CD8-positive, alpha-beta memory T cell (primary cell): ENCODE measurements around the gene DTNBP1. TPM values are rescaled to one million over a fixed set of nuclear protein-coding genes. Genes with fewer than 3 reads are reported as not detected.

Experiments used
- CTCF ChIA-PET: fragments of 350-600 bp; sonication (Branson Sonifier 250); formaldehyde crosslinking; loops from one replicate; lab custom pipeline; 2021; ENCODE audit warnings: antibody characterized with exemption; lab: Charles Lee
- POLR2A ChIA-PET: fragments of 350-600 bp; sonication (Branson Sonifier 250); formaldehyde crosslinking; loops from one replicate; lab custom pipeline; 2021; ENCODE audit warnings: antibody characterized with exemption; lab: Charles Lee
- DNase-seq, 5 donors: peaks; one replicate each; pipeline versions ENCODE4 v3.0.0 to v3.0.0-alpha.2; 2020 to 2022; ENCODE audit warnings: mixed read lengths in 1 of 5
- H3K27ac ChIP-seq: one replicate; pipeline ENCODE4 v1.7.0; 2013; ENCODE audit warnings: low read depth, mild to moderate bottlenecking, low read length, moderate library complexity
- H3K27me3 ChIP-seq: 2 replicates; pipeline ENCODE4 v1.7.0; 2013; ENCODE audit warnings: low read length, mild to moderate bottlenecking; ENCODE audit not compliant: insufficient read depth, poor library complexity, severe bottlenecking
- H3K36me3 ChIP-seq: 2 replicates; pipeline ENCODE4 v1.7.0; 2013; ENCODE audit warnings: mild to moderate bottlenecking, low read length, moderate library complexity; ENCODE audit not compliant: insufficient read depth
- H3K4me1 ChIP-seq: 2 replicates; pipeline ENCODE4 v1.7.0; 2013; ENCODE audit warnings: mild to moderate bottlenecking, low read length, moderate library complexity; ENCODE audit not compliant: insufficient read depth
- H3K4me3 ChIP-seq: 2 replicates; pipeline ENCODE4 v1.7.0; 2013; ENCODE audit warnings: mild to moderate bottlenecking, low read length
- H3K9me3 ChIP-seq: 2 replicates; pipeline ENCODE4 v1.7.0; 2013; ENCODE audit warnings: mild to moderate bottlenecking, low read length
- H3K27ac Mint-ChIP-seq, 8 donors: one replicate each; pipeline ENCODE4 v1.8.0; 2020 to 2021; ENCODE audit warnings: mixed read lengths in 8 of 8, mild to moderate bottlenecking in 6 of 8, inconsistent platforms in 3 of 8, moderate library complexity in 3 of 8
- H3K27me3 Mint-ChIP-seq, 2 donors: one replicate each; pipeline ENCODE4 v1.8.0; 2020 to 2021; ENCODE audit warnings: mixed read lengths in 2 of 2, mild to moderate bottlenecking in 1 of 2, moderate library complexity in 1 of 2
- H3K36me3 Mint-ChIP-seq, 3 donors: one replicate each; pipeline ENCODE4 v1.8.0; 2020 to 2021; ENCODE audit warnings: mixed read lengths in 3 of 3, inconsistent platforms in 1 of 3, mild to moderate bottlenecking in 1 of 3
- H3K4me1 Mint-ChIP-seq, 3 donors: one replicate each; pipeline ENCODE4 v1.8.0; 2020 to 2021; ENCODE audit warnings: mixed read lengths in 3 of 3, inconsistent platforms in 1 of 3, mild to moderate bottlenecking in 1 of 3
- H3K4me3 Mint-ChIP-seq, 7 donors: one replicate each; pipeline ENCODE4 v1.8.0; 2020 to 2021; ENCODE audit warnings: mixed read lengths in 7 of 7, mild to moderate bottlenecking in 6 of 7, moderate library complexity in 4 of 7, inconsistent platforms in 2 of 7
- H3K9me3 Mint-ChIP-seq, 5 donors: one replicate each; pipeline ENCODE4 v1.8.0; 2020 to 2022; ENCODE audit warnings: mixed read lengths in 5 of 5, mild to moderate bottlenecking in 3 of 5, moderate library complexity in 2 of 5, inconsistent platforms in 1 of 5
- polyA plus RNA-seq: library from polyadenylated mRNA; unstranded; fragments of 300-500 nt; fragmentation: Illumina TruSeq; gene quantifications from one replicate; pipeline ENCODE4 v1.2.3, GENCODE V29; 2021
- total RNA-seq, 2 experiments: library from RNA; stranded (reverse); gene quantifications; one replicate each; pipeline ENCODE4 v1.2.3, GENCODE V29; 2021

The DTNBP1 gene
- total and polyA plus RNA-seq, 3 experiments from 2014 or later, result 14.6 to 37.3 (median 15.5) TPM

GRCh38 chr6:15507221-15507620 lies 155.6 kb downstream of the DTNBP1 start:
- no peak for DNase-seq
- no peaks in the 10 kb centered on the region for H3K9me3 Mint-ChIP-seq
- Histone ChIP-seq H3K4me1 (no peaks in the 10 kb centered on the region), H3K36me3 (peaks cover 52% of the 10 kb centered on the region), H3K27ac (no peak overlapping the region), H3K27me3 (no peaks in the 10 kb centered on the region), H3K4me3 (no peak overlapping the region), H3K9me3 (no peaks in the 10 kb centered on the region)
- H3K4me1 Mint-ChIP-seq, result peaks cover 0 to 9% (median 4%) of the 10 kb centered on the region in 3 donors
- peak overlapping the region in 5 of 8 donors; percentile 0 to 81 (median 70) for H3K27ac Mint-ChIP-seq
- POLR2A ChIA-PET, result no interaction called here
- no peaks in the 10 kb centered on the region for H3K27me3 Mint-ChIP-seq
- no peak overlapping the region for H3K4me3 Mint-ChIP-seq
- CTCF ChIA-PET, result no interaction called here
- H3K36me3 Mint-ChIP-seq, result peaks cover 0 to 96% (median 18%) of the 10 kb centered on the region in 3 donors

- DNase-seq, result no peak
- POLR2A ChIA-PET, result no interaction called here
- CTCF ChIA-PET, result no interaction called here
- Histone ChIP-seq H3K27me3 (no peaks in the 10 kb centered on the region), H3K27ac (no peak overlapping the region), H3K4me1 (no peaks in the 10 kb centered on the region), H3K9me3 (no peaks in the 10 kb centered on the region), H3K4me3 (no peak overlapping the region), H3K36me3 (peaks cover 47% of the 10 kb centered on the region)
- Mint-ChIP-seq H3K4me1 (peaks cover 0 to 9% (median 4%) of the 10 kb centered on the region in 3 donors), H3K27me3 (no peaks in the 10 kb centered on the region), H3K36me3 (peaks cover 0 to 96% (median 21%) of the 10 kb centered on the region in 3 donors), H3K9me3 (no peaks in the 10 kb centered on the region), H3K4me3 (no peak overlapping the region), H3K27ac (peak overlapping the region in 1 of 8 donors; percentile 6)
These were observed 156.8 kb downstream of the DTNBP1 start for GRCh38 chr6:15506066-15506465.

- no peak overlapping the region for H3K4me3 Mint-ChIP-seq
- H3K36me3 Mint-ChIP-seq, result peaks cover 0 to 96% (median 21%) of the 10 kb centered on the region in 3 donors
- Histone ChIP-seq H3K27ac (no peak overlapping the region), H3K27me3 (no peaks in the 10 kb centered on the region), H3K4me1 (no peaks in the 10 kb centered on the region), H3K4me3 (no peak overlapping the region), H3K9me3 (no peaks in the 10 kb centered on the region), H3K36me3 (peaks cover 43% of the 10 kb centered on the region)
- POLR2A ChIA-PET, result no interaction called here
- no peaks in the 10 kb centered on the region for H3K27me3 Mint-ChIP-seq
- peaks cover 0 to 9% (median 4%) of the 10 kb centered on the region in 3 donors for H3K4me1 Mint-ChIP-seq
- H3K27ac Mint-ChIP-seq, result no peak overlapping the region
- CTCF ChIA-PET, result no interaction called here
- no peak for DNase-seq
- H3K9me3 Mint-ChIP-seq, result no peaks in the 10 kb centered on the region
These were observed 157.3 kb downstream of the DTNBP1 start for GRCh38 chr6:15505463-15505918.

GRCh38 chr6:15504581-15505350 lies 158.1 kb downstream of the DTNBP1 start:
- peaks cover 39% of the 10 kb centered on the region for H3K36me3 ChIP-seq
- H3K9me3 ChIP-seq, result no peaks in the 10 kb centered on the region
- no peak for DNase-seq
- CTCF ChIA-PET, result no interaction called here
- Mint-ChIP-seq H3K36me3 (peaks cover 0 to 97% (median 21%) of the 10 kb centered on the region in 3 donors), H3K27ac (peak overlapping the region in 3 of 8 donors; percentile 25 to 50 (median 29)), H3K27me3 (no peaks in the 10 kb centered on the region), H3K9me3 (no peaks in the 10 kb centered on the region), H3K4me1 (peaks cover 0 to 11% (median 4%) of the 10 kb centered on the region in 3 donors), H3K4me3 (no peak overlapping the region)
- no peak overlapping the region for H3K4me3 ChIP-seq
- H3K4me1 ChIP-seq, result no peaks in the 10 kb centered on the region
- H3K27ac ChIP-seq, result no peak overlapping the region
- H3K27me3 ChIP-seq, result no peaks in the 10 kb centered on the region
- POLR2A ChIA-PET, result no interaction called here

- ChIA-PET CTCF (no interaction called here), POLR2A (interaction anchor here (0.5 to 0.6 kb wide), 2 partner anchors 18 to 68 kb away, joined by 3 to 4 read pairs; no protein-coding TSS in a partner anchor)
- Histone ChIP-seq H3K4me1 (no peaks in the 10 kb centered on the region), H3K27ac (no peak overlapping the region), H3K9me3 (no peaks in the 10 kb centered on the region), H3K27me3 (no peaks in the 10 kb centered on the region), H3K36me3 (peaks cover 45% of the 10 kb centered on the region), H3K4me3 (no peak overlapping the region)
- Mint-ChIP-seq H3K4me1 (peaks cover 0 to 10% (median 4%) of the 10 kb centered on the region in 3 donors), H3K27me3 (no peaks in the 10 kb centered on the region), H3K27ac (peak overlapping the region in 1 of 8 donors; percentile 50), H3K9me3 (no peaks in the 10 kb centered on the region), H3K4me3 (no peak overlapping the region), H3K36me3 (peaks cover 0 to 97% (median 21%) of the 10 kb centered on the region in 3 donors)
- DNase-seq, result no peak
These were observed 158.8 kb downstream of the DTNBP1 start for GRCh38 chr6:15504040-15504495.

- ChIA-PET CTCF (no interaction called here), POLR2A (interaction anchor here (0.5 kb wide), 1 partner anchor 17 kb away, joined by 4 read pairs; no protein-coding TSS in a partner anchor)
- Mint-ChIP-seq H3K27ac (peak overlapping the region in 3 of 8 donors; percentile 17 to 75 (median 37)), H3K4me1 (peaks cover 0 to 10% (median 4%) of the 10 kb centered on the region in 3 donors), H3K9me3 (no peaks in the 10 kb centered on the region), H3K4me3 (no peak overlapping the region), H3K27me3 (no peaks in the 10 kb centered on the region), H3K36me3 (peaks cover 0 to 97% (median 15%) of the 10 kb centered on the region in 3 donors)
- Histone ChIP-seq H3K9me3 (no peaks in the 10 kb centered on the region), H3K4me3 (no peak overlapping the region), H3K27me3 (no peaks in the 10 kb centered on the region), H3K4me1 (no peaks in the 10 kb centered on the region), H3K36me3 (peaks cover 43% of the 10 kb centered on the region), H3K27ac (no peak overlapping the region)
- no peak for DNase-seq
These were observed 159.5 kb downstream of the DTNBP1 start for GRCh38 chr6:15503346-15503680.

- Histone ChIP-seq H3K9me3 (no peaks in the 10 kb centered on the region), H3K27ac (no peak overlapping the region), H3K4me3 (no peak overlapping the region), H3K4me1 (no peaks in the 10 kb centered on the region), H3K36me3 (peaks cover 45% of the 10 kb centered on the region), H3K27me3 (no peaks in the 10 kb centered on the region)
- Mint-ChIP-seq H3K36me3 (peaks cover 0 to 98% (median 20%) of the 10 kb centered on the region in 3 donors), H3K4me3 (no peak overlapping the region), H3K9me3 (no peaks in the 10 kb centered on the region), H3K27ac (peak overlapping the region in 2 of 8 donors; percentile 42 to 75), H3K4me1 (peaks cover 0 to 10% (median 4%) of the 10 kb centered on the region in 3 donors), H3K27me3 (no peaks in the 10 kb centered on the region)
- ChIA-PET POLR2A (no interaction called here), CTCF (no interaction called here)
- no peak for DNase-seq
These were observed 160.1 kb downstream of the DTNBP1 start for GRCh38 chr6:15502446-15503345.
